Measurements from ENCODE around the gene NAA38. TPM values are rescaled to one million over a fixed set of nuclear protein-coding genes. Genes with fewer than 3 reads are reported as not detected.

Gene NAA38
- total and polyA plus RNA-seq, 2 donors (not counting 1 experiment from before 2014, with no cell fraction given), result 20.0 to 80.5 TPM

DNA sequence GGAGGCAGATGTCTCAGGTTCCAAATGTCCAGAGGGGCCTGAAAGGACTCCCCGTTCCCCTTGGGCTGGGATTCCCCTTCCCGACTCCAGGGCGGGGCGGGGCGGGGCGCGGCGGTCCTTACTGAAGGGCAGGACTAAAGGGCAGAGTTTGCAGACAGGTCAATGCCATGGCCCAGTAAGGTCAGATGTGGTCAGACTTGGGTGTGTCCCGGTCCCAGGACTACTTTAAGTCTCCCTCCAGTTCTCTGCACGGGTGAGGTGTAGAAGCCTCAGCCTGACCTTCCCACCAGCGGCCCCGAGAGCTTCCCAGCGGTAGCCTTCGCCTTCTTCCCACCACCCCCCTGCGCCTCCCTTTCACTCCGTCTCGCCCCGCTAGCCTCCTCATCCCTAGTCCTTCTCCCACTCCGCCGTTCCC, 22.8 kb downstream of the NAA38 start:
- peaks cover 23% of the 10 kb centered on the region for H4K20me1 ChIP-seq (ENCODE audit: control insufficient read depth, insufficient read depth, low read length, poor library complexity, severe bottlenecking)
- CTCF ChIA-PET, result interaction anchor here (0.6 to 5.3 kb wide), 15 partner anchors 10 to 223 kb away, joined by 3 to 53 read pairs (median 6); partner anchors contain the start of genes CYB5D1 and NAA38
- peaks cover 0 to 13% (median under 1%) of the 10 kb centered on the region in 4 experiments for H3K27me3 ChIP-seq (replicated peaks in 1 of 4; ENCODE audit: control extremely low read depth in 1 of 4, control insufficient read depth in 3 of 4, insufficient read depth in 4 of 4, low read length in 3 of 4)
- WGBS (ENCODE audit: insufficient coverage), result 0% methylated on average over 18 of the region's 20 CpGs
- peak; percentile 4 for ATAC-seq (ENCODE audit: low read depth)
- H3K79me2 ChIP-seq (ENCODE audit: control insufficient read depth, insufficient read depth, low read length), result peaks cover 30% of the 10 kb centered on the region
- Mint-ChIP-seq H3K9me3 (ENCODE audit: insufficient read depth) (no peaks in the 10 kb centered on the region), H3K4me1 (peaks cover 40% of the 10 kb centered on the region), H3K27me3 (peaks cover 17% of the 10 kb centered on the region), H3K27ac (peak overlapping the region; percentile 97), H3K4me3 (peak overlapping the region; percentile 99)
- intact Hi-C loops (cut with micrococcal nuclease), result loop anchor here (1.0 to 10.0 kb wide), 6 partner anchors 12 to 1180 kb away; partner anchors contain the start of genes C17orf100, CNTROB, MED31 and NAA38
- peak overlapping the region; percentile 99 for H3K4me2 ChIP-seq (replicated peaks; ENCODE audit: low read depth, low read length, poor library complexity, severe bottlenecking)
- peaks cover 38 to 52% of the 10 kb centered on the region in 2 donors for H3K4me1 ChIP-seq (ENCODE audit: control insufficient read depth in 2 of 2, insufficient read depth in 2 of 2, low read length in 2 of 2)
- TF ChIP-seq, protein P1, sequence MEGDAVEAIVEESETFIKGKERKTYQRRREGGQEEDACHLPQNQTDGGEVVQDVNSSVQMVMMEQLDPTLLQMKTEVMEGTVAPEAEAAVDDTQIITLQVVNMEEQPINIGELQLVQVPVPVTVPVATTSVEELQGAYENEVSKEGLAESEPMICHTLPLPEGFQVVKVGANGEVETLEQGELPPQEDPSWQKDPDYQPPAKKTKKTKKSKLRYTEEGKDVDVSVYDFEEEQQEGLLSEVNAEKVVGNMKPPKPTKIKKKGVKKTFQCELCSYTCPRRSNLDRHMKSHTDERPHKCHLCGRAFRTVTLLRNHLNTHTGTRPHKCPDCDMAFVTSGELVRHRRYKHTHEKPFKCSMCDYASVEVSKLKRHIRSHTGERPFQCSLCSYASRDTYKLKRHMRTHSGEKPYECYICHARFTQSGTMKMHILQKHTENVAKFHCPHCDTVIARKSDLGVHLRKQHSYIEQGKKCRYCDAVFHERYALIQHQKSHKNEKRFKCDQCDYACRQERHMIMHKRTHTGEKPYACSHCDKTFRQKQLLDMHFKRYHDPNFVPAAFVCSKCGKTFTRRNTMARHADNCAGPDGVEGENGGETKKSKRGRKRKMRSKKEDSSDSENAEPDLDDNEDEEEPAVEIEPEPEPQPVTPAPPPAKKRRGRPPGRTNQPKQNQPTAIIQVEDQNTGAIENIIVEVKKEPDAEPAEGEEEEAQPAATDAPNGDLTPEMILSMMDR (IDR thresholded peaks at IDR 0.05), result no peak
- TF ChIP-seq EZH2 (IDR thresholded peaks at IDR 0.05; ENCODE audit: borderline replicate concordance, insufficient read depth, low read depth, low read length, poor library complexity, severe bottlenecking), result no peak
- H2AFZ ChIP-seq (ENCODE audit: insufficient read depth, low read depth, low read length, poor library complexity, severe bottlenecking), result peak overlapping the region; percentile 34
- peak overlapping the region; percentile 93 to 100 for H3K27ac ChIP-seq (ENCODE audit: low read length in 2 of 2)
- peak overlapping the region; percentile 83 for H3K9ac ChIP-seq (ENCODE audit: low read length)
- H3K36me3 ChIP-seq (replicated peaks in 1 of 2; ENCODE audit: control extremely low read depth in 1 of 2, control insufficient read depth in 1 of 2, extremely low read depth in 1 of 2, insufficient read depth in 2 of 2, low read length in 1 of 2), result no peaks in the 10 kb centered on the region
- H3K9me3 ChIP-seq (ENCODE audit: control extremely low read depth in 1 of 3, control insufficient read depth in 2 of 3, insufficient read depth in 1 of 3, low read length in 2 of 3), result peaks cover 0 to 4% (median 0%) of the 10 kb centered on the region in 3 donors
- peak overlapping the region; percentile 56 to 99 (median 95) for H3K4me3 ChIP-seq (ENCODE audit: control extremely low read depth in 1 of 5, extremely low read depth in 1 of 5, insufficient read depth in 1 of 5, low read depth in 2 of 5, low read length in 4 of 5)
- peak; percentile 85 for DNase-seq
- POLR2A ChIA-PET, result interaction anchor here (0.5 to 3.2 kb wide), 9 partner anchors 9 to 148 kb away, joined by 3 to 21 read pairs (median 10); partner anchors contain the start of genes CYB5D1, NAA38 and TP53

Data from B cell (primary cell).